Vagina (tissue), 2 donors: ENCODE data around the gene EPB41L5. TPM values are rescaled to one million over a fixed set of nuclear protein-coding genes. Genes with fewer than 3 reads are reported as not detected.

Experiments
- DNase-seq, 2 donors: peaks; one replicate each; pipeline ENCODE4 v3.0.0-alpha.2; 2017; ENCODE audit errors: extremely low spot score in 2 of 2
- H3K27ac ChIP-seq: fragments of 200-600 bp; sonication (generic); one replicate; pipeline ENCODE4 v1.5.1; 2019
- H3K27me3 ChIP-seq: fragments of 200-600 bp; sonication (generic); one replicate; pipeline ENCODE4 v1.5.1; 2019
- H3K36me3 ChIP-seq, 2 donors: fragments of 200-600 bp; sonication (generic); one replicate each; pipeline ENCODE4 v1.5.1; 2017 to 2019
- H3K4me1 ChIP-seq: fragments of 200-600 bp; sonication (generic); one replicate; pipeline ENCODE4 v1.5.1; 2019
- H3K4me3 ChIP-seq, 2 donors: fragments of 200-600 bp; sonication (generic); 1 replicate in 1 of 2; 2 replicates in 1 of 2; pipeline ENCODE4 v1.5.1; 2016 to 2019
- H3K9me3 ChIP-seq: fragments of 200-600 bp; sonication (generic); one replicate; pipeline ENCODE4 v1.5.1; 2019
- CTCF ChIP-seq, 3 experiments: fragments of 450-650 bp in 2 of 3; fragments of 200-600 bp in 1 of 3; sonication (generic) in 1 of 3; IDR thresholded peaks; one replicate each; pipeline ENCODE4 v1.5.1; 2017 to 2019; ENCODE audit warnings: antibody characterized with exemption in 3 of 3, mild to moderate bottlenecking in 2 of 3, moderate library complexity in 2 of 3
- POLR2A ChIP-seq, 2 donors: fragments of 450-650 bp; IDR thresholded peaks; one replicate each; pipeline ENCODE4 v1.6.1; 2017; ENCODE audit warnings: antibody characterized with exemption in 2 of 2, mild to moderate bottlenecking in 2 of 2, moderate library complexity in 2 of 2
- POLR2AphosphoS5 ChIP-seq, 2 donors: sonication (generic); formaldehyde crosslinking; IDR thresholded peaks; one replicate each; pipeline ENCODE4 v1.9.0; 2017; ENCODE audit warnings: antibody characterized with exemption in 2 of 2, mild to moderate bottlenecking in 2 of 2, low read depth in 1 of 2; ENCODE audit not compliant: insufficient read depth in 1 of 2
- intact Hi-C: fragments of 100-400 bp; cut with DNase I; formaldehyde crosslinking; loops from one replicate; pipeline ENCODE4 v1.15.1; 2023
- total RNA-seq: library from RNA; depleted of rRNA; stranded (reverse); fragments of >200 nt; gene quantifications from one replicate; pipeline ENCODE4 v1.2.3, GENCODE V29; 2016

EPB41L5 gene
- total RNA-seq, 1 donor from 2014 or later, result 37.6 TPM

GRCh38 chr2:120075545-120075944 lies 62.7 kb downstream of the EPB41L5 start:
- no peak for TF ChIP-seq POLR2A (IDR thresholded peaks at IDR 0.05)
- TF ChIP-seq CTCF (IDR thresholded peaks at IDR 0.05), result no peak
- no peak for TF ChIP-seq POLR2AphosphoS5 (IDR thresholded peaks at IDR 0.05; ENCODE audit: insufficient read depth in 1 of 2, low read depth in 1 of 2)
- H3K36me3 ChIP-seq, result peaks cover 0 to 10% of the 10 kb centered on the region in 2 donors
- no peak overlapping the region for H3K4me3 ChIP-seq

GRCh38 chr2:120077896-120078295 lies 65.0 kb downstream of the EPB41L5 start:
- H3K4me3 ChIP-seq, result no peak overlapping the region
- DNase-seq, result no peak
- H3K9me3 ChIP-seq, result no peaks in the 10 kb centered on the region
- intact Hi-C loops, result no loop called here
- no peak for TF ChIP-seq POLR2AphosphoS5 (IDR thresholded peaks at IDR 0.05; ENCODE audit: insufficient read depth in 1 of 2, low read depth in 1 of 2)
- TF ChIP-seq CTCF (IDR thresholded peaks at IDR 0.05), result no peak
- TF ChIP-seq POLR2A (IDR thresholded peaks at IDR 0.05), result no peak
- H3K27me3 ChIP-seq, result no peaks in the 10 kb centered on the region
- H3K36me3 ChIP-seq, result peaks cover 0 to 10% of the 10 kb centered on the region in 2 donors
- no peaks in the 10 kb centered on the region for H3K4me1 ChIP-seq
- no peak overlapping the region for H3K27ac ChIP-seq

More at GRCh38 chr2:120075545-120075944, 62.7 kb downstream of the EPB41L5 start:
- Histone ChIP-seq H3K4me1 (no peaks in the 10 kb centered on the region), H3K9me3 (no peaks in the 10 kb centered on the region), H3K27me3 (no peaks in the 10 kb centered on the region), H3K27ac (no peak overlapping the region)
- intact Hi-C loops, result no loop called here
- DNase-seq, result no peak

- Histone ChIP-seq H3K36me3 (peaks cover 0 to 10% of the 10 kb centered on the region in 2 donors), H3K4me3 (no peak overlapping the region), H3K27me3 (no peaks in the 10 kb centered on the region), H3K27ac (no peak overlapping the region), H3K4me1 (no peaks in the 10 kb centered on the region), H3K9me3 (no peaks in the 10 kb centered on the region)
- DNase-seq, result no peak
- TF ChIP-seq CTCF (IDR thresholded peaks at IDR 0.05), result no peak
- TF ChIP-seq POLR2A (IDR thresholded peaks at IDR 0.05), result no peak
- no peak for TF ChIP-seq POLR2AphosphoS5 (IDR thresholded peaks at IDR 0.05; ENCODE audit: insufficient read depth in 1 of 2, low read depth in 1 of 2)
- intact Hi-C loops, result no loop called here
Measured at GRCh38 chr2:120079647-120080046, 66.8 kb downstream of the EPB41L5 start.

GRCh38 chr2:120091436-120091835 lies 78.6 kb downstream of the EPB41L5 start:
- no peaks in the 10 kb centered on the region for H3K4me1 ChIP-seq
- no peaks in the 10 kb centered on the region for H3K9me3 ChIP-seq
- TF ChIP-seq CTCF (IDR thresholded peaks at IDR 0.05) (no peak), POLR2A (IDR thresholded peaks at IDR 0.05) (no peak), POLR2AphosphoS5 (IDR thresholded peaks at IDR 0.05; ENCODE audit: insufficient read depth in 1 of 2, low read depth in 1 of 2) (no peak)
- H3K36me3 ChIP-seq, result peaks cover 0 to 19% of the 10 kb centered on the region in 2 donors
- H3K27ac ChIP-seq, result no peak overlapping the region
- no peak overlapping the region for H3K4me3 ChIP-seq
- DNase-seq, result no peak
- intact Hi-C loops, result no loop called here
- no peaks in the 10 kb centered on the region for H3K27me3 ChIP-seq

- H3K27me3 ChIP-seq, result no peaks in the 10 kb centered on the region
- no peaks in the 10 kb centered on the region for H3K4me1 ChIP-seq
- TF ChIP-seq POLR2A (IDR thresholded peaks at IDR 0.05) (no peak), POLR2AphosphoS5 (IDR thresholded peaks at IDR 0.05; ENCODE audit: insufficient read depth in 1 of 2, low read depth in 1 of 2) (no peak), CTCF (IDR thresholded peaks at IDR 0.05) (no peak)
- H3K36me3 ChIP-seq, result peaks cover 0 to 20% of the 10 kb centered on the region in 2 donors
- intact Hi-C loops, result no loop called here
- no peak overlapping the region for H3K27ac ChIP-seq
- H3K4me3 ChIP-seq, result no peak overlapping the region
- DNase-seq, result no peak
- no peaks in the 10 kb centered on the region for H3K9me3 ChIP-seq
Measured at GRCh38 chr2:120094795-120095194, 81.9 kb downstream of the EPB41L5 start.
